B cell (primary cell): Measurements from ENCODE around the gene NELFE. TPM values are rescaled to one million over a fixed set of nuclear protein-coding genes. Genes with fewer than 3 reads are reported as not detected.

ENCODE experiments used
- ATAC-seq: fragments of 200-7000 bp; cut with Tn5 transposase; one replicate; pipeline ENCODE4 v1.10.0; 2021; ENCODE audit warnings: low read depth, mild to moderate bottlenecking, moderate number of reproducible peaks, moderate library complexity
- CTCF ChIA-PET: fragments of 350-600 bp; sonication (Branson Sonifier 250); formaldehyde crosslinking; loops from one replicate; lab custom pipeline; 2021; ENCODE audit warnings: antibody characterized with exemption, inconsistent platforms; lab: Charles Lee
- POLR2A ChIA-PET: fragments of 350-600 bp; sonication (Branson Sonifier 250); formaldehyde crosslinking; loops from one replicate; lab custom pipeline; 2021; ENCODE audit warnings: antibody characterized with exemption; lab: Charles Lee
- DNase-seq: peaks from one replicate; pipeline ENCODE4 v3.0.0; 2013
- H2AFZ ChIP-seq: 2 replicates; pipeline ENCODE4 v1.6.1; 2012; ENCODE audit warnings: mild to moderate bottlenecking, low read depth, low read length; ENCODE audit not compliant: insufficient read depth, poor library complexity, severe bottlenecking
- H3K27ac ChIP-seq, 2 donors: 1 replicate in 1 of 2; 2 replicates in 1 of 2; pipeline ENCODE4 v1.5.1; 2012 to 2013; ENCODE audit warnings: low read length in 2 of 2, mild to moderate bottlenecking in 2 of 2, moderate library complexity in 1 of 2
- H3K27me3 ChIP-seq, 4 experiments: fragments of 200-600 bp in 1 of 4; sonication (generic) in 1 of 4; replicated peaks in 1 of 4; 1 replicate in 2 of 4; 2 replicates in 2 of 4; pipeline versions ENCODE4 v1.6.1 to v1.7.0; 2013 to 2016; ENCODE audit warnings: low read length in 3 of 4, mild to moderate bottlenecking in 2 of 4, mixed read lengths in 1 of 4, moderate library complexity in 1 of 4; ENCODE audit not compliant: insufficient read depth in 4 of 4, control insufficient read depth in 3 of 4; ENCODE audit errors: control extremely low read depth in 1 of 4
- H3K36me3 ChIP-seq, 2 experiments: replicated peaks in 1 of 2; 1 replicate in 1 of 2; 2 replicates in 1 of 2; pipeline versions ENCODE4 v1.6.1 to v1.7.1; 2013; ENCODE audit warnings: low read length in 1 of 2; ENCODE audit not compliant: insufficient read depth in 2 of 2, control insufficient read depth in 1 of 2; ENCODE audit errors: control extremely low read depth in 1 of 2, extremely low read depth in 1 of 2
- H3K4me1 ChIP-seq, 2 donors: fragments of 200-600 bp in 1 of 2; sonication (generic) in 1 of 2; 1 replicate in 1 of 2; 2 replicates in 1 of 2; pipeline versions ENCODE4 v1.5.1 to v1.6.1; 2013 to 2017; ENCODE audit warnings: low read length in 2 of 2; ENCODE audit not compliant: control insufficient read depth in 2 of 2, insufficient read depth in 2 of 2
- H3K4me2 ChIP-seq: replicated peaks from 2 replicates; pipeline ENCODE3; 2012; ENCODE audit warnings: mild to moderate bottlenecking, low read depth, low read length; ENCODE audit not compliant: poor library complexity, severe bottlenecking
- H3K4me3 ChIP-seq, 5 experiments: fragments of 200-600 bp in 1 of 5; sonication (generic) in 1 of 5; 1 replicate in 3 of 5; 2 replicates in 2 of 5; pipeline versions ENCODE4 v1.5.1 to v1.7.0; 2011 to 2016; ENCODE audit warnings: low read length in 4 of 5, mild to moderate bottlenecking in 4 of 5, low read depth in 2 of 5, control low read depth in 1 of 5, moderate library complexity in 1 of 5; ENCODE audit not compliant: insufficient read depth in 1 of 5; ENCODE audit errors: control extremely low read depth in 1 of 5, extremely low read depth in 1 of 5
- H3K79me2 ChIP-seq: fragments of 200-600 bp; sonication (generic); one replicate; pipeline ENCODE4 v1.6.0; 2016; ENCODE audit warnings: low read length; ENCODE audit not compliant: control insufficient read depth, insufficient read depth
- H3K9ac ChIP-seq: fragments of 200-600 bp; sonication (generic); 2 replicates; pipeline ENCODE4 v1.6.1; 2017; ENCODE audit warnings: mild to moderate bottlenecking, low read length, moderate library complexity
- H3K9me3 ChIP-seq, 3 donors: one replicate each; pipeline versions ENCODE4 v1.6.1 to v1.7.1; 2013; ENCODE audit warnings: low read length in 2 of 3; ENCODE audit not compliant: control insufficient read depth in 2 of 3, insufficient read depth in 1 of 3; ENCODE audit errors: control extremely low read depth in 1 of 3
- H4K20me1 ChIP-seq: 2 replicates; pipeline ENCODE4 v1.6.0; 2012; ENCODE audit warnings: mild to moderate bottlenecking, low read length; ENCODE audit not compliant: insufficient read depth, control insufficient read depth, poor library complexity, severe bottlenecking
- H3K27ac Mint-ChIP-seq: one replicate; pipeline ENCODE4 v1.8.0; 2021; ENCODE audit warnings: mixed read lengths
- H3K27me3 Mint-ChIP-seq: one replicate; pipeline ENCODE4 v1.8.0; 2021; ENCODE audit warnings: mixed read lengths
- H3K4me1 Mint-ChIP-seq: one replicate; pipeline ENCODE4 v1.8.0; 2021; ENCODE audit warnings: mixed read lengths
- H3K4me3 Mint-ChIP-seq: one replicate; pipeline ENCODE4 v1.8.0; 2021; ENCODE audit warnings: mixed read lengths
- H3K9me3 Mint-ChIP-seq: one replicate; pipeline ENCODE4 v1.8.0; 2022; ENCODE audit warnings: mixed read lengths; ENCODE audit not compliant: insufficient read depth
- EZH2 ChIP-seq: IDR thresholded peaks from 2 replicates; pipeline ENCODE4 v1.6.1; 2012; ENCODE audit warnings: borderline replicate concordance, low read depth, mild to moderate bottlenecking, moderate library complexity, low read length; ENCODE audit not compliant: insufficient read depth, poor library complexity, severe bottlenecking
- WGBS: methylation state at CpG from one replicate; pipeline ENCODE4 v1.1.5; 2013; ENCODE audit warnings: missing lambda C conversion rate; ENCODE audit not compliant: insufficient coverage; 5-methylcytosine and 5-hydroxymethylcytosine counted together
- intact Hi-C: fragments of 100-400 bp; cut with micrococcal nuclease; formaldehyde crosslinking; loops from one replicate; pipeline ENCODE4 v1.10.0; 2022
- polyA plus RNA-seq: library from polyadenylated mRNA; depleted of rRNA; stranded (reverse); fragments of >200 nt; gene quantifications from 2 replicates; pipeline ENCODE4 v1.2.3, GENCODE V29; 2012
- total RNA-seq, 2 donors: library from RNA; stranded (reverse); fragments of 120-200 nt in 1 of 2; gene quantifications; 1 replicate in 1 of 2; 2 replicates in 1 of 2; pipeline versions ENCODE4 v1.2.3 to v1.2.4, GENCODE V29; 2013 to 2022
- TF ChIP-seq, protein P1 (sequence below): fragments of 200-600 bp; IDR thresholded peaks from one replicate; pipeline ENCODE4 v1.8.0; 2022; ENCODE audit warnings: antibody characterized with exemption, mild to moderate bottlenecking

The NELFE gene
- total and polyA plus RNA-seq, 2 donors (not counting 1 experiment from before 2014, with no cell fraction given): 39.0 to 53.7 TPM

DNA sequence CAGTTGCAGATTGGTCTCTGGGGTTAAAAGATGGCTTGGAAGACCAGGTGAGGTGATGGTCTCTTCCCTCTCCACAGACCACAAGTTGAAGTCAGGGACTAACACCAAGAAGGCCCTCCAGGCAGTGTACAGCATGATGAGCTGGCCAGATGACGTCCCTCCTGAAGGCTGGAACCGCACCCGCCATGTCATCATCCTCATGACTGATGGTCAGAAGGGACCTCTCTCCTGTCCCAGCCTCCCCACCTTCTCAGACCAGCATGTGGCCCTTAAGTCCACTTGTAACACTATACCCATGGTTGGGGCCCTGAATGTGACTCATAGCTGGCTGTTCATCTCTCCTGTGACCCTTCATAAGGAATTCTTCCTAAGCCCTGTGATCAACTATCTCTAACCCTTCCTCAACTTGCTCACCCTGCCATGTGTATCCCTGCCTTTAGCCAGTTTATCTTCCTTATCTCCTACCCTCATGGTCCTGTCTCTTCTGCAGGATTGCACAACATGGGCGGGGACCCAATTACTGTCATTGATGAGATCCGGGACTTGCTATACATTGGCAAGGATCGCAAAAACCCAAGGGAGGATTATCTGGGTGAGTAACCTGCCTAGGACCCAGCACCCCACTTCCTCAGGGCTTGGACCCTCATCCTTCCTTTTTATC, 9.9 kb downstream of the NELFE start:
- no peaks in the 10 kb centered on the region for H3K9me3 ChIP-seq
- Mint-ChIP-seq H3K9me3 (no peaks in the 10 kb centered on the region), H3K27ac (no peak overlapping the region), H3K4me1 (no peaks in the 10 kb centered on the region), H3K27me3 (peaks cover 7% of the 10 kb centered on the region), H3K4me3 (no peak overlapping the region)
- TF ChIP-seq EZH2: no peak
- TF ChIP-seq, protein P1, sequence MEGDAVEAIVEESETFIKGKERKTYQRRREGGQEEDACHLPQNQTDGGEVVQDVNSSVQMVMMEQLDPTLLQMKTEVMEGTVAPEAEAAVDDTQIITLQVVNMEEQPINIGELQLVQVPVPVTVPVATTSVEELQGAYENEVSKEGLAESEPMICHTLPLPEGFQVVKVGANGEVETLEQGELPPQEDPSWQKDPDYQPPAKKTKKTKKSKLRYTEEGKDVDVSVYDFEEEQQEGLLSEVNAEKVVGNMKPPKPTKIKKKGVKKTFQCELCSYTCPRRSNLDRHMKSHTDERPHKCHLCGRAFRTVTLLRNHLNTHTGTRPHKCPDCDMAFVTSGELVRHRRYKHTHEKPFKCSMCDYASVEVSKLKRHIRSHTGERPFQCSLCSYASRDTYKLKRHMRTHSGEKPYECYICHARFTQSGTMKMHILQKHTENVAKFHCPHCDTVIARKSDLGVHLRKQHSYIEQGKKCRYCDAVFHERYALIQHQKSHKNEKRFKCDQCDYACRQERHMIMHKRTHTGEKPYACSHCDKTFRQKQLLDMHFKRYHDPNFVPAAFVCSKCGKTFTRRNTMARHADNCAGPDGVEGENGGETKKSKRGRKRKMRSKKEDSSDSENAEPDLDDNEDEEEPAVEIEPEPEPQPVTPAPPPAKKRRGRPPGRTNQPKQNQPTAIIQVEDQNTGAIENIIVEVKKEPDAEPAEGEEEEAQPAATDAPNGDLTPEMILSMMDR: no peak
- intact Hi-C loops: no loop called here
- H3K4me1 ChIP-seq: no peaks in the 10 kb centered on the region
- H3K36me3 ChIP-seq: peaks cover 3 to 29% of the 10 kb centered on the region in 2 experiments
- no peak overlapping the region for H3K9ac ChIP-seq
- H3K4me3 ChIP-seq: no peak overlapping the region
- H2AFZ ChIP-seq: no peak overlapping the region
- CTCF ChIA-PET: interaction anchor here (1.0 kb wide), 1 partner anchor 10 kb away, joined by 3 read pairs; the partner anchor contains the start of gene SKIC2
- no peak overlapping the region for H3K27ac ChIP-seq
- peaks cover 0 to 12% (median 2%) of the 10 kb centered on the region in 4 experiments for H3K27me3 ChIP-seq
- H3K4me2 ChIP-seq: no peak overlapping the region
- ATAC-seq (no peak), DNase-seq (no peak)
- no peaks in the 10 kb centered on the region for H3K79me2 ChIP-seq
- POLR2A ChIA-PET: no interaction called here
- no peaks in the 10 kb centered on the region for H4K20me1 ChIP-seq
- WGBS: 94% methylated on average over 5 of the region's 6 CpGs

DNA sequence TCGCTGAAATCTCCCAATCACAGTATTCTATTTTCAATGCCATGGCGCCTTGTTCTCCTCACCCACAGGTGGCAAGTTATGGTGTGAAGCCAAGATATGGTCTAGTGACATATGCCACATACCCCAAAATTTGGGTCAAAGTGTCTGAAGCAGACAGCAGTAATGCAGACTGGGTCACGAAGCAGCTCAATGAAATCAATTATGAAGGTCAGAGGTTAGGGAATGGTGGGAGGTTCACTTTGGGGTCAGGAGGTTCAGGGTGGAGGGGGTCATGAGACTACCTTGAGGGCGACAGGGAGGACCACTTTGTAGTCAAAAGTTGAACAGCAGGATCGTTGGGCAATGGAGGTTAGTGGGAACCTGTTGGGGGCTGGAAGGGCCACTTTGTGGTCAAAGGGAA, 10.5 kb downstream of the NELFE start:
- Mint-ChIP-seq H3K27ac (no peak overlapping the region), H3K4me1 (no peaks in the 10 kb centered on the region), H3K9me3 (no peaks in the 10 kb centered on the region), H3K4me3 (no peak overlapping the region), H3K27me3 (peaks cover 10% of the 10 kb centered on the region)
- Histone ChIP-seq H3K9me3 (no peaks in the 10 kb centered on the region), H2AFZ (no peak overlapping the region), H3K27ac (no peak overlapping the region), H4K20me1 (no peaks in the 10 kb centered on the region), H3K79me2 (no peaks in the 10 kb centered on the region), H3K4me1 (no peaks in the 10 kb centered on the region), H3K4me3 (no peak overlapping the region), H3K9ac (no peak overlapping the region), H3K27me3 (peaks cover 0 to 18% (median 4%) of the 10 kb centered on the region in 4 experiments), H3K4me2 (no peak overlapping the region), H3K36me3 (peaks cover 0 to 23% of the 10 kb centered on the region in 2 experiments)
- ChIA-PET CTCF (no interaction called here), POLR2A (no interaction called here)
- ATAC-seq (no peak), DNase-seq (no peak)
- intact Hi-C loops: no loop called here
- TF ChIP-seq EZH2: no peak
- TF ChIP-seq, protein P1: no peak
- 72% methylated on average over 4 of the region's 5 CpGs for WGBS
